Stomach (tissue), 9 donors: Measurements from ENCODE around the gene TAS2R16. TPM values are rescaled to one million over a fixed set of nuclear protein-coding genes. Genes with fewer than 3 reads are reported as not detected.

Source experiments
- DNase-seq, 2 donors: peaks; one replicate each; pipeline versions ENCODE4 v3.0.0 to v3.0.0-alpha.2; 2013 to 2019
- H3K27ac ChIP-seq, 5 donors: fragments of 200-600 bp in 4 of 5; sonication (generic) in 4 of 5; one replicate each; pipeline ENCODE4 v1.5.1; 2013 to 2019; ENCODE audit warnings: mild to moderate bottlenecking in 1 of 5, moderate library complexity in 1 of 5
- H3K27me3 ChIP-seq, 3 donors: fragments of 200-600 bp; sonication (generic); one replicate each; pipeline ENCODE4 v1.5.1; 2017 to 2019; ENCODE audit warnings: mixed run types in 1 of 3
- H3K36me3 ChIP-seq, 4 donors: fragments of 200-600 bp; sonication (generic); 1 replicate in 3 of 4; 2 replicates in 1 of 4; pipeline ENCODE4 v1.5.1; 2016 to 2019
- H3K4me1 ChIP-seq, 4 donors: fragments of 200-600 bp; sonication (generic); one replicate each; pipeline ENCODE4 v1.5.1; 2016 to 2019
- H3K4me3 ChIP-seq, 4 donors: fragments of 200-600 bp; sonication (generic) in 3 of 4; one replicate each; pipeline ENCODE4 v1.5.1; 2016 to 2019; ENCODE audit warnings: mild to moderate bottlenecking in 1 of 4
- H3K9me3 ChIP-seq, 4 donors: fragments of 200-600 bp; sonication (generic); one replicate each; pipeline ENCODE4 v1.5.1; 2016 to 2019
- EP300 ChIP-seq: sonication (generic); formaldehyde crosslinking; IDR thresholded peaks from one replicate; pipeline ENCODE4 v1.6.1; 2017; ENCODE audit warnings: antibody characterized with exemption
- POLR2A ChIP-seq, 4 donors: fragments of 450-650 bp; IDR thresholded peaks; one replicate each; pipeline ENCODE4 v1.6.1; 2016; ENCODE audit warnings: antibody characterized with exemption in 4 of 4, control low read depth in 2 of 4, mild to moderate bottlenecking in 1 of 4, moderate library complexity in 1 of 4
- POLR2AphosphoS5 ChIP-seq, 3 donors: sonication (generic); formaldehyde crosslinking; IDR thresholded peaks; one replicate each; pipeline ENCODE4 v1.6.1; 2016; ENCODE audit warnings: antibody characterized with exemption in 3 of 3
- WGBS, 5 donors: extraction: QIAGEN DNeasy Blood & Tissue Kit in 3 of 5; methylation state at CpG; one replicate each; pipeline versions ENCODE4 v1.1.5 to v1.1.7; 2013 to 2018; 5-methylcytosine and 5-hydroxymethylcytosine counted together
- intact Hi-C: fragments of 100-400 bp; cut with DNase I; formaldehyde crosslinking; loops from one replicate; pipeline ENCODE4 v1.15.1; 2023; ENCODE audit warnings: low total_unique reads
- polyA plus RNA-seq, 3 donors: library from polyadenylated mRNA; stranded (reverse); fragments of 200-250 nt; gene quantifications; one replicate each; pipeline ENCODE4 v1.2.3, GENCODE V29; 2013
- total RNA-seq, 5 donors: library from RNA; depleted of rRNA; stranded (reverse); fragments of >200 nt; gene quantifications; one replicate each; pipeline versions ENCODE4 v1.1.0 to v1.2.3, GENCODE V29; 2014 to 2016
- TF ChIP-seq, protein P1 (sequence below), 7 experiments: fragments of 450-650 bp in 4 of 7; fragments of 200-600 bp in 3 of 7; sonication (generic) in 3 of 7; IDR thresholded peaks; one replicate each; pipeline ENCODE4 v1.5.1; 2016 to 2019; ENCODE audit warnings: antibody characterized with exemption in 7 of 7, control low read depth in 2 of 7, mild to moderate bottlenecking in 1 of 7
- donor health status: healthy with polysubstance abuse.
- donor health status: Bipolar disorder and iron deficiency.
- donor health status: healthy.

TAS2R16 gene
- total and polyA plus RNA-seq, 8 donors: not detected

DNA sequence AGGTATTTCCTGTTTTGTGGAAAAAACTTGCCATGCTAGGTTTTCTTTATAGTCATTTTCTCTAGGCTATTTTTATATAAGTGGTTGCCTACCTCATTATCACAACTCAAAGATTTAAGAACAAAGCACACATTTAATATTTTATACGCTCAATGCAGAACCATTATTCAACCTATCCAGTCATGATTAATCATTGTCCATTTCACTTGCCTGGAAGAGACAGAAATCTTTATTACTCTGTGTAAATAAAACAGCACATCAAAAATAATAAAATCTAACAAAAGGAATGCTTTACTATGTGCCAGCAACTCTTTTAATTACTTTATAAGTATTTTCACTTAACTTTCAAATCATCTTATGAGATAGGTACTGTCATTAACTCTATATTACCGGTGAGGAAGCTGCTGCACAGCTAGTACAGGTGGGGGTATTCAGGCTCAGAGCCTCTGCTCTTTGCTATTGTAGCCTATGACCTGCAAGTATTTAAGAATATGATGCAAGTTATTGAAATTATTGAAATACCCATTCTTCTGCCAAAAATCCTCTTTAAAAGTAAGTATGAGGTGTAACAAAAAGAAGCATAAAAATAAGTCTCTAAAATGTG is 16.4 kb upstream of the TAS2R16 start:
- intact Hi-C loops: no loop called here
- Histone ChIP-seq H3K4me1 (no peaks in the 10 kb centered on the region), H3K9me3 (peaks cover 0 to 5% (median 0%) of the 10 kb centered on the region in 4 donors), H3K4me3 (no peak overlapping the region), H3K36me3 (no peaks in the 10 kb centered on the region), H3K27me3 (no peaks in the 10 kb centered on the region), H3K27ac (no peak overlapping the region)
- TF ChIP-seq EP300 (no peak), POLR2AphosphoS5 (IDR thresholded peaks at IDR 0.05) (no peak), POLR2A (IDR thresholded peaks at IDR 0.05) (no peak)
- TF ChIP-seq, protein P1, sequence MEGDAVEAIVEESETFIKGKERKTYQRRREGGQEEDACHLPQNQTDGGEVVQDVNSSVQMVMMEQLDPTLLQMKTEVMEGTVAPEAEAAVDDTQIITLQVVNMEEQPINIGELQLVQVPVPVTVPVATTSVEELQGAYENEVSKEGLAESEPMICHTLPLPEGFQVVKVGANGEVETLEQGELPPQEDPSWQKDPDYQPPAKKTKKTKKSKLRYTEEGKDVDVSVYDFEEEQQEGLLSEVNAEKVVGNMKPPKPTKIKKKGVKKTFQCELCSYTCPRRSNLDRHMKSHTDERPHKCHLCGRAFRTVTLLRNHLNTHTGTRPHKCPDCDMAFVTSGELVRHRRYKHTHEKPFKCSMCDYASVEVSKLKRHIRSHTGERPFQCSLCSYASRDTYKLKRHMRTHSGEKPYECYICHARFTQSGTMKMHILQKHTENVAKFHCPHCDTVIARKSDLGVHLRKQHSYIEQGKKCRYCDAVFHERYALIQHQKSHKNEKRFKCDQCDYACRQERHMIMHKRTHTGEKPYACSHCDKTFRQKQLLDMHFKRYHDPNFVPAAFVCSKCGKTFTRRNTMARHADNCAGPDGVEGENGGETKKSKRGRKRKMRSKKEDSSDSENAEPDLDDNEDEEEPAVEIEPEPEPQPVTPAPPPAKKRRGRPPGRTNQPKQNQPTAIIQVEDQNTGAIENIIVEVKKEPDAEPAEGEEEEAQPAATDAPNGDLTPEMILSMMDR (IDR thresholded peaks at IDR 0.05): no peak
- DNase-seq: no peak
- WGBS, 5 donors: 74 to 90% (median 80%) methylated on average over 2 of the region's 2 CpGs

DNA sequence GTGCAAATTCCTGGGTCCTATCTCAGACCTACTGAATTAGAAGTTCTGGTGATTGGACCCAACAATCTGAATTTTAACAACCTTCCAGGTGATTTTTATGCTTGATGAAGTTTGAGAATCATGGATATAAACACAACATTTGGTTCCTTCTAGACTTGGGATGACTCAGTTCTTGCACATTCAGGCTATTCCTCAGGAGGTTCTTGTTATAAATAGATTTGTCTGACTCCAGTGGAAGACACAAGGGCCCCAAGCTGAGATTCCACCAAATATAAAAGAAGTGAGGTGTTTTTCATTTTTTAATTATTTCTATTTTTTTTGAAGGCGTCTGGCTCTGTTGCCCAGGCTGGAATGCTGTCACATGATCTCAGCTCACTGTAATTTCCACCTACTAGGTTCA is 9.4 kb upstream of the TAS2R16 start:
- Histone ChIP-seq H3K27me3 (no peaks in the 10 kb centered on the region), H3K4me1 (no peaks in the 10 kb centered on the region), H3K27ac (no peak overlapping the region), H3K36me3 (no peaks in the 10 kb centered on the region), H3K4me3 (no peak overlapping the region), H3K9me3 (no peaks in the 10 kb centered on the region)
- TF ChIP-seq, protein P1 (IDR thresholded peaks at IDR 0.05): no peak
- TF ChIP-seq POLR2AphosphoS5 (IDR thresholded peaks at IDR 0.05): no peak
- no peak for TF ChIP-seq POLR2A (IDR thresholded peaks at IDR 0.05)
- no peak for TF ChIP-seq EP300
- 70 to 96% (median 90%) methylated on average over 1 of the region's 1 CpG for WGBS, 5 donors
- no peak for DNase-seq
- intact Hi-C loops: no loop called here

DNA sequence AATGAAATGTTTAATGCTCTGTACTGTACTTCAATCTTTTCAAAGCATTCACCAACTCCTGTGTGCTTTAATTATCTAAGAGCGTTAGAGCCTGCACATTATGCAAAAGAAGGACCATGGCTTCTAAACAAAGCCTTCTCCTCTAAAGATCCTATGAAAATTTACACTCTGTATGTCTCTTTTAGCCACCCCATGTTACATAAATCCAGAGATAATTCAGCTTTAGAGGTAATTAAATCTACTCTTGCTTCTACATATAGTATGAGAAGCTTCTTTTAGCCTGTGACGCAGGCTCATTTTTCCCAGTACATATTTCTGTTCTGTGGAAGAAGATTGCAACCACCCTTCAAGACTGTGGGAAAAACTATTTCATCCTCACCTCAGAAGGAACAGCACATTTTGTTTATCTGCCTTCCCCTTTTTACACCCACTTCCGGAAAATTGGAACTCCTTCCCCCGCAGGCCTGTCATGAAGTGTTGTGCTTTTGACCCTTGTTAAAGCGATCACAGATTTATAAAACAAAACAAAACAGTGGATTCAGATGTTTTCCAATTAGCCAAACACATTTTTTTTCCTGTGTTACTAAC is 8.1 kb upstream of the TAS2R16 start:
- no peaks in the 10 kb centered on the region for H3K27me3 ChIP-seq
- WGBS, 5 donors: 58 to 72% (median 65%) methylated on average over 5 of the region's 5 CpGs
- H3K4me3 ChIP-seq: no peak overlapping the region
- H3K27ac ChIP-seq: no peak overlapping the region
- H3K4me1 ChIP-seq: no peaks in the 10 kb centered on the region
- H3K36me3 ChIP-seq: no peaks in the 10 kb centered on the region
- TF ChIP-seq EP300 (no peak), POLR2AphosphoS5 (IDR thresholded peaks at IDR 0.05) (no peak), POLR2A (IDR thresholded peaks at IDR 0.05) (no peak)
- TF ChIP-seq, protein P1 (IDR thresholded peaks at IDR 0.05): no peak
- DNase-seq: no peak
- intact Hi-C loops: no loop called here
- H3K9me3 ChIP-seq: no peaks in the 10 kb centered on the region

DNA sequence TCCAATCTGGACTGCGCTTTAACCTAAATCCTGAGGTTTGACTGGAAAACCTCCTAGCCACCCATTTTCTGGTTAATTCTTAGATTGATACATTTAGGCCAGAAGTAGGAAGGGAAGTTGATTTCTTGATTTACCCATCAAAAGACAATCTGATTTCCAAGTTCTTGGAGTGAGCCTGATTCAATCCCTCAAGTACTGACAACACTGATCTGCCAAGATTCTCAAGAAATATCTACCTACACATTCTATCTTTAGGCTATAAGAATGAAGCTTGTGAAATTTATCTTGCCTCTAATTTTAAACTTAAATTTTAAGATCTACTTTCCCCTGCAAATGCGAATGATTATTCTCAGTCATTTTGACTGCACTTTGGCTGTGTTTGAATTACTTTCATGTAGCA is 5.9 kb downstream of the TAS2R16 start:
- TF ChIP-seq, protein P1 (IDR thresholded peaks at IDR 0.05): no peak
- TF ChIP-seq POLR2A (IDR thresholded peaks at IDR 0.05) (no peak), EP300 (no peak), POLR2AphosphoS5 (IDR thresholded peaks at IDR 0.05) (no peak)
- 88 to 96% (median 94%) methylated on average over 2 of the region's 2 CpGs for WGBS, 5 donors

More for the DNA sequence above, 5.9 kb downstream of the TAS2R16 start:
- Histone ChIP-seq H3K4me3 (no peak overlapping the region), H3K4me1 (no peaks in the 10 kb centered on the region), H3K27me3 (no peaks in the 10 kb centered on the region), H3K27ac (no peak overlapping the region), H3K9me3 (no peaks in the 10 kb centered on the region), H3K36me3 (no peaks in the 10 kb centered on the region)
- intact Hi-C loops: no loop called here
- DNase-seq: no peak
